HG03354 (cell line): ENCODE measurements around the gene PLEKHH1.
A peak's percentile ranks its signal among the peaks of the same experiment; 100 is the strongest.

Experiments used
- ATAC-seq: cut with Tn5 transposase; IDR thresholded peaks from one replicate; pipeline ENCODE4 v1.9.1; 2021; ENCODE audit warnings: mild to moderate bottlenecking; ENCODE audit not compliant: unreplicated experiment, poor library complexity, severe bottlenecking

The PLEKHH1 gene

DNA sequence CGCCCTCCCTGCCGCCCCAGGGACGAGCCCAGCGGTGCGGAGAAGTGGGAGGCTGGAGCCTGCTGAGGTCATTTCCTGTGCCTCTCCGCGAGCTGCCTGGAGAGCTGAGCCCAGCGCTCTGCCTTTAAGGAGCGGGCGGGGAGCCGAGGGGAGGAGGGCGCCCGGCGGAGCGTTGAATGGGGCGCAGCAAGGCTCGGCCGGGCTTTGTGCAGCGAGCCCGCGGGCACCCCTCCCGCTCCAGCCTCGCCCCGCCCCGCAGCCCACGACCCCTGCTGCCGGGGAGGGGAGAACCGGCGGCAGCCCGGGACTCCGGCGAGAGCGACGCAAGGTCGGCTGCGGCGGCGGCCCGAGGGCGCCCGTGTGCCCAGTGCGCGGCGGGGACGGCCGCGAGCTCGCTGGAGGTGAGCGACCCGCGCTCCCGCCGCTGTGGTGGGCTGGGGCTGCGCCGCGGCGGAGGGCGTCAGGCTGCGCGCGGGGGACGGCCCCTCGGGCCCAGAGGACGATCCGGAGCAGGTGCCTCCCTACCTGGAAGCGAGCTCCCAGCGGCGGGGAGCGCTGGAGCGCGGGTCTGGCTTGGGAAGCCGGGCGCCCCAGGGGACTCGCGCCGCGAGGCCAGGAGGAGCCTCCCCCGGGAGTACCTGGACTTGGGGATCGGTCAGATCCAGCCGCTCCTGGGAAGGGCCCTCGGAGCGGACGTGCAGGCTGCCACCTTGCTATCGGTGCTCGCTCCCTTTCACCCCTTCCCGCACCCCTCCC is at the start of gene PLEKHH1:
TSS of gene PLEKHH1 (plus strand) at position 293 of the 756 bp plus-strand sequence. CDS start 8,578 bp downstream, outside the sequence.
- no peak for ATAC-seq

DNA sequence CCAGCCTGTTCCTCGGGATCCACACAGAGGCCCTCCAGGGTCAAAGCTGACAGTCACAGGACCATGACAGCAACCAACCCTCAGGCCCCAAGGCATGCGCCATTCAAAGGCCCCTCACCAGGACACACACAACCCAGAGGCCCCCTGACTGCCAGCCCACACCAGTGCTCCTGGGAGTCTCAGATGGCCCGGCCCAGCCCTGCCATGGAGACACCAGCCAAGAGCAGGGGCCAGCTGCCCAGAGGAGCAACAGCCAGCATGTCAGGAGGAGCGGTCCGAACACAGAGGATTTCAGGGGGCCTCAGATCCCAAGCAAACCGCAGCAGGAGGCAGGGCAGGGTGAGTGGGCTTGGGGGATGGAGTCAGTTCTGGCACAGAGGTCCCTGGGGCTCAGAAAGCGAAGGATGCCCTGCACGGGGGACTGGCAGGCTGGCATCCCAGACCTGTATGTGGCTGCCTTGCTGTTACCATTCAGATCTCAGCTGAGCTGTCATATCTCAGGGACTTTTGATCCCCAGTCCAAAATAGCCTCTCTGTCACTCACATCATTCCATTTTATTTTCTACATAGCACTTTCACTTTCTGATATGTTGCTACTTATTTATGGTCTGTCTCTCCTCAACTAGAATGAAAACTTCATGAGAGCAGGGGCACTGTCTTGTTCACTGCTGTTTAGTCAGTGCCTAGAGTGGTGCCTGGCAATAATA is 49.4 kb upstream of the PLEKHH1 start:
- no peak for ATAC-seq

DNA sequence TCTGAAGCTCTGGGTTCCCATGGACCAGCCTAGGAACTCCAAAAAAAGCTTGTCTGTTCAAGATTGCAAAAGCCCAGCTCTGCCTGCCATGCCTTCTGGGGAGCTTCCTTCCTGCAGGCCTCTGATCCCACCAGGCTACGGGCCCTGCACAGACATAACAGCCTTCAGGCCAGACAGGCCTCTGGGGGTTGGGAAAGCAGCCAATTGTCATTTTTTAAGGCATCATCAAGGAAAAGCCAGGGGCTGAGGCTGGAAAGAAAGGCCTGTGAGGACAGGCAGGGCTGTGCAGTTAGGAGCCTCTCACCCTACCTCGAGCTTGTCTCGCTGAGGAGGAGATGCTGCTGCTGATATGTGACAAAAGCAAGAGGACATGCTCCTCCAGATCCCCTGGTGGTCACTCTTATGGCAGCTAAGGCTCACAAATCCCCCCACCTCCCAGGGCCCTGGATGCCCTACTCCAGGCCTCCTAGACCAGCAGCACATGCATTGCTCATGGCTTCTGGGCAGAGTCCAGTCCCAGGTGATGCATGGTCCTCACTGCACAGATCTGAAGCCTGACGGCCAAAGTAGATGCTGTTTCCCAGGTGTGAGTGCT is 47.5 kb upstream of the PLEKHH1 start:
- ATAC-seq, result no peak

DNA sequence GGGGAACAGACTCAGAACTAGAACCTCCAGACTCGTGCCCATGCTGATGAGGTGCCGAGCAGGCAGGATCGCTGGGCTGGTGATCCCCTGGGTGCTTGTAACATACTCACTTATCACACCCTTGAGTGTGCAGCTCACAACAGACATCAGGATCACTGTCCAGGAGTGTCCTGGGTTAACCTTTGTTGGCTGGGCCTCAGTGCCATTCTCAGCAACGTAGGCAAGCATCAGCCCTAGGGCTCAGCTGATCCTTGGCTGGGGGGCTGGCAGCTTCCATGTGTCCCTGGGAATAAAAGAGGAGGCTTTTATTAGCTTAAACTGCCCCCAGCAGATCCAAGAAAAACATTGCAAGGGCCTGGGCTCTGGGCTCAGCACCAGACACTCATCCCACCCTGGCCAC is 46.2 kb upstream of the PLEKHH1 start:
- ATAC-seq, result no peak

DNA sequence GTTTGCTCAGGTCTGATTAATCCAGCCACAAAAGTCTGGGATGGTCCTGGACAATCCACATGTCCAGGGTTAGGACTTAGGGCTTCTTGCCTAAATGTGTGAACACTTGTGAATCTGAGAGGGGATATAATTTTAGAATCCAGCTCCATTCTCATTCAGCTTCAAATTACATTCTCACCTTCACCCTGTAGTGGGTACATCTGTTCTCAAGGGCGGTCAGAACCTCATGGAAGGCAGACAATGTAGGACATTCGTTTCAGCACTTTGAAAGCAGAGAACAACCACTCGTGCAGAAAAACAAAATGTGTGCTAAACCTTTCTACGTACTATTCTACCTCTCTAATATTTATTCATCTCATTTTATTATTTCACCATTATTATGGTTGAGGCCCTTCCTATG is 45.8 kb upstream of the PLEKHH1 start:
- ATAC-seq, result no peak

DNA sequence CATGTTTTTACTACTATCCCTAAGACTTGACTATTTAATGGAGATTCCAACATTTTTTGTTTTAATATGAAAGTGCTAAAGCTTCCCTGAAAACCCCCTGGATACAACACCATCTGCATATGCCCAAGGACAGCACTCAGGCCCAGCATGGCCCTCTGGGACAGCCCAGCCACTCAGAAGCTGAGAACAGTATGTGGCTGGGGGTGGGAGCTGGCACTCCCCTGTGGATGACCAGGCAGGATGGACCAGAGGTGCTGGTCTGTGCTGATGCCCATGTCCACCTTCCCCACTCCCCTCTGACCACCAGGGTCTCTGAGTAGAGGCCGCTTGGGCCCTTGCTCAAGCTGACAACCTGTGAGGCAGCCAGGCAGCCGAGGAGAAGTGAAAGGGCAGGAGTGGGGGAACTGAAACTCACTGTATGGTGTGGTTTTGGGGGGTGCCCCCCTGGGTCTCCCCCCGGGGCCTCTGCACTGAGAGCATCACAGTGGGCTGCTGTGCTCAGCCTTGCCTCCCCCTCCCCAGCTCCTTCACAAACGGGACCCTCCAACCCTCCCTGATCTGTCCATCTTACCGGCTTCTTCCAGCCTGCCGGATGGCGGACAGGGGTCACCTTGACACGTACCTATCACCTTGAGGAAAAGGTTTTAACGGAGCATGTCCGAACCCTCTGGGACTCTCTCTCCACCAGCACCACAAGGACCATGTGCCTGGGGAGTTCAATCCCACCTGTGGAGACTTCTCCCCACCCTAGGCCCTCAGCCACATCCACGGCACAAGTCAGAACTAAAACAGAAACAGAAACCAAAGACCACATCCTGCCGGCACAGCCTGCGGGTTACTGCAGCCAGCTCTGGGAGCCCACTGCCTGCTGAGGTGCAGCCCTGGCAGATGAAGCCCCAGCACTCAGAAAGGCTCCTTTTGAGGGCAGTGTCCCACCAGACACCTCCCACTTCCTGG is 44.9 kb upstream of the PLEKHH1 start, which contains the start of gene TMEM229B:
TSS of gene TMEM229B (minus strand) at position 785 of the 957 bp plus-strand sequence. CDS start 14,798 bp downstream, outside the sequence.
- ATAC-seq, result peak; percentile 93

DNA sequence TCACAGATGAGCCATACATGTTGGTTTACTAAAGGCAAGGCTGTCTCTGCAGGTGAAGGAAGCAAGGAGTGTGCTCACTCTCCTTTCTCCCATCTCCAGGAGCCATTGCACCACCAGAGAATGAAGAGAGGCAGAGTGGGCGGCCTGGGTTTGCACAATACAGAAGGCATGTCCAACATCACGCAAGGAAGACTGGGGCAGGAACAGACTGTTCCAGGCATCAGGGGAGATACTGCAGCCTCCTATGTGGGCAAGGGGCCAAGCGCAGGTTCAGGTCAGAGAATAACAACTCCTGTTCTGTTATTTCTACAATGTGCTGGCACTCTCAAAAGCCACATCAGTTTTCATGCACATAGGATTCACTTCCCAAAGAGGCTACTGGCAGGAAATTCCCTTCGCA is 42.9 kb upstream of the PLEKHH1 start:
- ATAC-seq, result no peak

DNA sequence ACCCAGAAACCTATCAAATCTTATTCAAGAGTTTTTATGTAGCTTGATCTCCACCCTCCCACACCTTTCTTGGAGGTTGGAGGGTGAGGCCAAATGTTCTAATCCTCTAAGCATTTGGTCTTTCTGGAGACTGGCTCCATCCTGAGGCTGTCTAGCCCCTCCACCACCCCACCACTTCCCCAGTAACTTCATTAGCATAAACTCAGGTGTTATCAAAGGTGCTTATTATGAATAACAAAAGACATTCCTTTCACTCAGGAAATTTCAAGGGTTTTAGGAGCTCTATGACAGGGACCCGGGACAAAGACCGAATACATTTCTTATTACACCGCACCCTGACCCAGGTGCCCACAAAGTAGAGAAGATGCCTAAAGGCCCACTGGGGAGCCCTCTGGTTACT is 41.8 kb upstream of the PLEKHH1 start:
- no peak for ATAC-seq

DNA sequence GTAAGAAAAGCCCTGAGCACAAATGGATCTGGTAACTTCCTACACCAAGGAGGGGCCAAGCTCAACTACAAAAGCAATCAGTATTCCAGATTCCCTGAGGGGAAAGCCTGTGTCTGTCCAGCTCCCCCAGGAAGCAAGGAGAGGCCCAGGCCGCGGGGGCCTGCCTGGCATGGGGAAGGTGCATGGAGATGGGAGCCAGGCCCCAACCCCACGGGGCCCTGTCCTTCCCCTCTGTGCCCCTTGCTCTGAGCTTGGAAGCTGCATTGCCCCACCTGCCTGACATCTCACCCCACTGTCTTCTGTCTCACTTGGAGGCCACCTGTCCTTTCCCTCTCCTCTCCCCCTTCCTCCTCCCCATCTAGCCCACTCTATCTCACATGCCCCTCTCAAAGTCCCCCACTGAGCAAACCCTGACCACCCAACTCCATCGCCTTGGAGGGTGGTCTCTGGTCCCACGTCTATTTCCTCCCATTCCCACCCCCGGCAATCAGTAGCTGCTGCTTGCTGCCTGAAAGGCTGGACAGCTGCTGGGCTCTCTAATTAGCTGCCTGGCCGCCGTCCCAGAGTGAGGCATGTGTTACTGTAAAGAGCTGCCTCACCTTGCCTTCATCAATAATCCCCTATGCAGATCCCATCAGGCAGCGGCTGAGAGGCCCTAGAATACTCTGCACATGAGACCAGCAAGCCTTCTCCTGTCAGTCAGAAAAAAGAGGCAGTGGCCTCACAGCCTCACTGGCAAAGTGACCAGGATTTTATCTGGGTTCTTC is 41.2 kb upstream of the PLEKHH1 start:
- ATAC-seq, result no peak

DNA sequence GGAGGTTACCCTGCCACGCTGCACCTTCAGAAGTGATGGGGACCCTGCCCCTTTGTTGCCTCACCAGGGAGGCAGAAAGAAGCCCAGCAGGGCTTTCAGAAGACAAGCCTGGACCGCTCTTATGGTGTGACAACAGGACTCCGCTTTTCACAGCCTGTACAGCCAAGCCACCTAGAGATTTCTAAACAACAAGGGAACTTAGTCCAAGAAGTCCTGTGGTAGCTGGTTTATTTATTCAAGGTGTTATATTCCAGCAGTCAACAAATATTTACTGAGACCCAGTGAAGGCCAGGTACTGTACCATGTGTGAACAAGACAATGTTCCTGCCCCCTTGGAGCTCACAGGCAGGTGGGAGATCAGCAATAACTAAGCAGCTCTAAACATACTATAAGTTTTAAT is 40.6 kb upstream of the PLEKHH1 start:
- no peak for ATAC-seq

DNA sequence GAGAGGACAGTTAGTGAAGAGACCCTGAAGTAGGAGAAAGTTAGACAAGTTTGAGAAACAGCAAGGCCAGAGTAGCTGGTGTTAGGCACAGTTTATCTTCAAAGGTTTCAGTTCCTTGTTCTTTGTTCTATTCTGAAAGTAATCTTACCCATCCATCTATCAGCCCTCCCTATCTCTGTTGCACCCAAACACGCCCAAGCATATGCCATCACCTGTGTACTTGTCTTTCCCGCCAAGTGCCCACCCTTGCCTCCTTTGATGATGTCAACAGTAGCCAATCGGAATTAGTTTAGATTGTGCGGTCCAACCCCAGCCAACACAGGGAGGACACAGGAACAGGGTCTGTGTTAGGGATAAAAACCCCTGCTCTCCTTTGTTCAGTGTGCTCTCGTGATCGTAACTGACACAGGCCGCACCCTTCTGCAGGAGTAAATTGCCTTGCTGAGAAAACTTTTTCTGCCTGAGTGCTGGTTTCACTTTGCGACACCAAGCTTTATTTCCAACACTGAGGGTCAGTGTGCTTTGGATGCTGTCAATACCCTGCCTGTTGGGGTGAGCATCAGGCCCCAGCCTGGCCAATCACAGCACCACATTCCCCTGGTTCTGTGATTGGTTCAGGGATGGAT is 39.9 kb upstream of the PLEKHH1 start:
- no peak for ATAC-seq

DNA sequence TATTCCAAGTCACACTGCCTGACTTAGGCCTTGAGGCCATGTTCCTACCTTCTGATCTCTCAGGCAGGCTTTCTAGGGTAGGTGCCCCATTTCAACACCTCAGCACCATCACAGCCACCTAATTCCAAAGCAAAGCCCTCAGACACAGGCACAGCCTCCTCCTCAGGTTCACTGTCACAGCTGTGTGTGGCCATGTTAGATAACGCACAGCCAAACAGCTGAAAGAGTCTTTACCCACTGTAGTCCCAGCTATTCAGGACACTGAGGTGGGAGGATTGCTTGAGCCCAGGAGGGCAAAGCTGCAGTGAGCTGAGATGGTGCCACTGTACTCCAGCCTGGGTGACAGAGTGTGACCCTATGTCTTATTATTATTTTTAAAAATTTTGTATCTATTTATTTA is 37.3 kb upstream of the PLEKHH1 start:
- no peak for ATAC-seq

DNA sequence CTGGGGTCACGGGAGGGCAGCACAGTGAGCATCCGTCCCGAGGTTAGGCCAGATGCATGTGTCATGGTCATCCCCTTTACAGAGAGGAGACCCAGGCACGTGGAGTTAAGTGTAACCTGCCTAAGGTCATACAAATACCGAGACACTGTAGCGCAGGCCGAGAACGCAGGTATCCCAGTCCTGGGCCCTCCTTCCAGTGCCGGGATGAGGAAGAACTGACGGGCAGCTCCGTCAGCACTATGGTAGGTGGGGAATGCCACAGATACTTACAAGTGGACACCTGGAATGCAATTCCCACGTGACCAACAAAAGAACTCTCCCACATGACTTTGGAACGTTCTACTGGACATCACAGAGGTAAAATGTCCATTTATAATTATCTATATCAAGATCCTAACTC is 35.9 kb upstream of the PLEKHH1 start:
- no peak for ATAC-seq

DNA sequence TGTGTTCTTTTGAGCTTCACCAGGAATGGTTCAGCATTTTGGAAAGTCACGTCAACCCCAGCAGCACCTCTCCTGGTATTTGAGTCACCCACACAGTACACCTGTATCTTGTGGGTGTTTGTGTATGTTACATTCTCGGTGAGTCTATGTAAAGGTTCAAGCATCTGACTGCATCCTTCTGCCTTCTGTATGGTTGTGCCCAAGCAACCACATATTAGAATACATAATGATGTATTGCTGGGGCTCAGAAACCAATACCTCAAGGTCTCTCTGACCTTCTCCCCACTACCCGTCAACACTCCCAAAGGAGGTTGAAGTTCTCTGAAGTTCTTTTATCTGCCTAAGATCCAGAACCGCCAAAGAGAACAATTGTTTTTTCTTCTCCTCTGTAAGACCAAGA is 35.4 kb upstream of the PLEKHH1 start:
- no peak for ATAC-seq

DNA sequence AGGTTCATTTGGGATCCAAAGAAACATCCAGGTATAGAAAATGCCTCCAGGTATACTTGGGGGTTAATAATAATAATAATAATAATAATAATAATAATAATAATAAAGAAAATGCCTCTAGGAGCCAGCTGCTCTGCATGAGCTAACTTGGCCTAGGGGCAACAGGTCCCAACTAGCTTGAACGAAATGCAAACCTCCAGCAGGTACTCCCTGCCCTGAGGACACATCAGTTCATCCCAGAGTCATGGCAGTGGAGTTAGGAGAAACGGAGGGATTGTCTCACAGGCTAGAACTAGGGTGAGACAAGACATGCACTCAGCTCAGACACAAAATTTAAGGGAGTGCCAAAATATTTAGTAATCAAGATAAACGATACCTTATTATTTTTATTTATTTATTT is 32.1 kb upstream of the PLEKHH1 start:
- ATAC-seq, result no peak

DNA sequence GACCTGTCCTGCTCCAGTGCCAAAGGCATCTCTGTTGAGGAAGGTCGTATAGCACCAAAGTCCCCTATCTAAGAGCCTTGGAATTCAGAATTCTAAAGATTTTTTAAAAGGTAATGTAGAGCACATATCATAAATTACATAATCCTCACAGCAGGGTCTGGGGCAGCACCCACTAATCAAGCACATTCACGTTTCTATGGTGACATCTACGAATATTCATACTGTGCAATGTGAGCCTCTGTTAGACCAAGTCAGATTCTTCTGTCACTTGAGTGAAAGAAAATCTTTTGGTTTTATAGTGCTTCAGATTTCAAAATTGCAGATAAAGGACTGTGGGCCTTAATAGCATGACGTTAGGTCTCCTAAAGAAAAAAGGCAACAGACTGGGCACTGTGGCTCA is 31.4 kb upstream of the PLEKHH1 start:
- ATAC-seq, result no peak

DNA sequence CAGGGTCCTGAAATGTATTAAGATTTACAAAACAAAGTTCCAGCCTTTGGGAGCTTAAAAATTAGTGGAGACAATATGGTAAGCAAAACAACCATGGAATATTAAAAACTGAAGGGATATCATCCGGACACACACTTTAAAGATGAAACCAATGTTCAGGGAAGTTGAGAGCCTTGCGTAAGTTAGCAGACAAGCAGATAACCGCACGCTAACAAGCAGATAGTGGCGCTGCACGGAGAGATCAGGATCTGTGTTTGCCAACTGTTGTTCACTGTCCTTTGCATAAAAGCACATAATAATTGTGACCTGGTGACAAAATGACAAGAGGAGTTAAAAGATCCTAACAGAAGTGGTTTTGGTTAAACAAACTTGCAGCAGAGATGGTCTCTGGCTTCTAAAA is 30.2 kb upstream of the PLEKHH1 start:
- no peak for ATAC-seq

DNA sequence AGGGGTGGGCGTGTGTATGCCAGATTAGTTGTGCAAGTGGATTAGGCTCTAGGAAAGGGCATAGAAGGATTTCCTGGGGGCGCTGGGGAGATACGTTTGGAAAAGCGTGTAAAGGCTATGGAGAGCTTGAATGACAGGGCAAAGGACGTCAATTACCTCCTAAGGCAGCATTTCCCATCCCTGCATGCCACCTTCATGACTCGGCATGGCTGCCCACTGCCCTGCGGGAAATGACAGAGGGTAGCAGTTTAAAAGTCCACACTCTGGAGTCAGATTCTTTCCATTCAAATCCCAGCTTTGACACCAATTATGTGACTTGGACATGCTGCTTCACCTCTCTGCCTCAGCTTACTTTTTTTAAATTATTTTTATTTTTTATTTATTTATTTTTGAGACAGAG is 29.8 kb upstream of the PLEKHH1 start:
- no peak for ATAC-seq

DNA sequence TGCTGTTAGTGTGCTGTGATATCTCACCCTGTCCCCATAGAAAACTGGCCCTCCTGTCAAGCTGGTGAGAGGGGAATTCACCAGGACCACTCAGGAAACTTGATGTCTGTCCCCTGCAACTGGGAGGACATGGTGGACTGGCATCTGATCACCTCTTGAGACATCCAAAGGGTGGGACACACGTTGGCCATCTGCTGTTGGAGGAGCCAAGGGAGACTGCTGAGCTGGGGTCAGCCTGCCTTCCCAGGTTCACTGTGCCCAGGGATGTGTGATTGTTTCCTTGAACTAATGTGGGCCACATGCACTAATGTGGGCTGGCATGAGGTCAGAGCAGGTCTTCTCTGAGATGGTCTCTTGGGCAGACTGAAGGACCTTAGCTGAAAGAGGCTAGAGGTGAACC is 27.8 kb upstream of the PLEKHH1 start:
- no peak for ATAC-seq
